Muscle layer of duodenum (tissue), 2 donors: ENCODE results near the gene COLEC12.
A peak's percentile ranks its signal among the peaks of the same experiment; 100 is the strongest.

Experiments used
- H3K27ac ChIP-seq: one replicate; pipeline ENCODE4 v1.7.0; 2013; ENCODE audit warnings: mild to moderate bottlenecking, low read length
- H3K27me3 ChIP-seq: one replicate; pipeline ENCODE4 v1.7.0; 2013; ENCODE audit warnings: low read depth, mild to moderate bottlenecking, control low read depth, low read length
- H3K36me3 ChIP-seq, 2 donors: one replicate each; pipeline ENCODE4 v1.7.0; 2013; ENCODE audit warnings: low read length in 2 of 2, control low read depth in 1 of 2, mild to moderate bottlenecking in 1 of 2; ENCODE audit not compliant: insufficient read depth in 2 of 2, control insufficient read depth in 1 of 2
- H3K4me1 ChIP-seq, 2 donors: one replicate each; pipeline ENCODE4 v1.7.0; 2013; ENCODE audit warnings: low read length in 2 of 2, mild to moderate bottlenecking in 2 of 2, control low read depth in 1 of 2, moderate library complexity in 1 of 2; ENCODE audit not compliant: insufficient read depth in 2 of 2, control insufficient read depth in 1 of 2
- H3K4me3 ChIP-seq, 2 donors: one replicate each; pipeline ENCODE4 v1.7.0; 2013; ENCODE audit warnings: low read length in 2 of 2, low read depth in 1 of 2, mild to moderate bottlenecking in 1 of 2
- H3K9me3 ChIP-seq, 2 donors: one replicate each; pipeline ENCODE4 v1.7.0; 2013; ENCODE audit warnings: low read length in 2 of 2, control low read depth in 1 of 2, mild to moderate bottlenecking in 1 of 2; ENCODE audit not compliant: control insufficient read depth in 1 of 2
- donor health status: healthy.

COLEC12 gene

DNA sequence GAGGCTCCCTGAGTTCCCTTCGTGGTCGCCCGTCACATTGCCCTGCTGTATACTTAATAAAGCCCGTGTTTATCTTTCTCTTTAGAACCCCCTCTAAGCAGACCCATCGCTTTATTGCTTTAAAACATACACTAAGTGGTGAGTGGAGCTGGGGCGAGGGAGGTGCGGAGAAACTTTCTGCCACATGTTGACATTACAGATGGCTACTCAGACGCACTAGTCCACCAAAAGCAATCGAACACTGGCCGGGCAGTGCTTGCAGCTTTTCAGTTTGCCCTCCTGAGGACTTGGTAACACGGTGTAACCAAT is 859 bp upstream of the COLEC12 start:
- H3K27ac ChIP-seq: no peak overlapping the region
- H3K36me3 ChIP-seq: no peaks in the 10 kb centered on the region
- H3K27me3 ChIP-seq: peaks cover 8% of the 10 kb centered on the region
- no peaks in the 10 kb centered on the region for H3K9me3 ChIP-seq
- no peak overlapping the region for H3K4me3 ChIP-seq
- peaks cover 0 to 19% of the 10 kb centered on the region in 2 donors for H3K4me1 ChIP-seq

DNA sequence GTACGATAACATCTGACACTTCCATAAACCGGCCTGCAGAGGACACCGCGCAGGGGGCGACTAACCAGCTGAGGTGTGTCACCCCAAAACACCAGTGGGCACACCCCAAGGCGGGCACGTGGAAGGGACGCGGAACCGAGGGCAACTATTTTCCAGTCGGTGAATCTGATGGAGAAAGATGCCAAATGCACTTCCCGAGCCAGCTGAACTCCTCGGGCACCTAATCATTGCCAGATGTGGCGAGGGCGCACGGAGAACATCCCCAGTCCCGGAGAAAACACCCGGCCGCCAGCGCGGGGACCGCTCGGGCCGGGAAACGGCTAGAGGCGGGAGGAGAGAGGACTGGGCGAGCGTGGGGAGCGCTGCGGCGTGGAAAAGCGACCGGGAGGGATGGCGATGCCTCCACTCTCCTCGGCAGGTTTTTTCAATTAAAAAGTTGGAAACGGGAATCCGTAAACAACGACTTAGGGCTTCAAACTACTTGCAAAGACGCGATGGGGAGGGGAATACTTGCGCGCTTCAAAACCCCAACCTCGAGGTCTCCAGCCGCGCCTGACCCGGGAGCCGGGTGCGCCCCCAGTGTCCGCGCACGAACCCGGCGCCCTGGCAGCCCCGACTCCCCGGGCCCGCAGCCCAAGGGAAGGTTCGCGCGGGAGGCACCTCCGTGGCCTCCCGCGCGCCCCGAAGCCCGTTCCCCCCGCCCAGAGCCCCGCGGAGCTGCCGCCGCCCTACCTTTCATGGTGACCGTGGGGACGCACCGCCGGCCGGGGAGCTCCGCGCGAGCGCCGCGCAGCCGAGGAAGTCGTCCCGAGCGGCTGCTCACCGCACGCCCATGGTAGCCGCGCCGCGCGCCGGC is 497 bp downstream of the COLEC12 start:
- no peaks in the 10 kb centered on the region for H3K36me3 ChIP-seq
- H3K4me1 ChIP-seq: peaks cover 0 to 19% of the 10 kb centered on the region in 2 donors
- H3K4me3 ChIP-seq: peak overlapping the region; percentile 59 to 71
- peaks cover 8% of the 10 kb centered on the region for H3K27me3 ChIP-seq
- H3K9me3 ChIP-seq: no peaks in the 10 kb centered on the region
- no peak overlapping the region for H3K27ac ChIP-seq

DNA sequence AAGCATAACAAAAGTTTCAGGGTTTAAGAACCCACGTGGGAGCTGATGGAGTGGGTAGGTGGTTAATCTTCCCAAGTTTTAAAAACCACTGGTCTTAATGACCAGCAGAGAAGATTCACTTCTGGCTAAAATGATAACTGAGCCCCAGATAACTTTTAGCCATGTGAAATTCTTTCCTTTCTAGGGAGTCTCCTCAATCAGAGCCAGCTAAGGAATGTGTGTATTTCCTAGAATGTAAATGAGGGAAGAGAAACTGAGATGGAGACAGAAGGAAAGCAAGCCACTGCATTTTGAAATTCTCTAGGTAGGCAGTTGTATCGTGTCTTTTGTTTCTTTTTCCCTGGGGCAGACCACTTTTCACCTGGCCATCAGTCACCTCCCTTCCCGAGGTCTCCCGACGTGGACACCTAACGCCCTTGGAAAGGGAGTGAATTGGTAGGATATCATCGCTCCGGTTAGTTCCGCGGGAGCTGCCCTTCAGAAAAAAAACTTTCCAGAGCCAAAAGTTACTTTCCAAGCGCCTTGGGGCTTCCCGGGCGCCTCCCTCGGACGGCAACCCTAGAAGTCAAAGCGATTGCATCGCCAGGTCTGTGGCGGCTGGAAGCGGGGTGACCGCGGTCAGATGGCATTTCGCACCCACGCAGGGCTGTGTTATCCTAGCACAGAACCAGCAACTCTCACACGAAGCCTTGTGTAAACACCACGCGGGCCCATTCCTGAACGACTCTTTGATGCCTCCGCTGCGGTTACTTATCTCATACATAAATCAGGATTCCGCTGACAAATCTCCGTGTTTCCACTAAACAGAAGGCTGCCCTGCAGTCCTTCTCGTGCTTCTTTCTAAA is 1.3 kb downstream of the COLEC12 start:
- Histone ChIP-seq H3K27me3 (peaks cover 8% of the 10 kb centered on the region), H3K4me1 (peaks cover 0 to 19% of the 10 kb centered on the region in 2 donors), H3K4me3 (peak overlapping the region; percentile 59 to 71), H3K36me3 (no peaks in the 10 kb centered on the region), H3K27ac (no peak overlapping the region), H3K9me3 (no peaks in the 10 kb centered on the region)

DNA sequence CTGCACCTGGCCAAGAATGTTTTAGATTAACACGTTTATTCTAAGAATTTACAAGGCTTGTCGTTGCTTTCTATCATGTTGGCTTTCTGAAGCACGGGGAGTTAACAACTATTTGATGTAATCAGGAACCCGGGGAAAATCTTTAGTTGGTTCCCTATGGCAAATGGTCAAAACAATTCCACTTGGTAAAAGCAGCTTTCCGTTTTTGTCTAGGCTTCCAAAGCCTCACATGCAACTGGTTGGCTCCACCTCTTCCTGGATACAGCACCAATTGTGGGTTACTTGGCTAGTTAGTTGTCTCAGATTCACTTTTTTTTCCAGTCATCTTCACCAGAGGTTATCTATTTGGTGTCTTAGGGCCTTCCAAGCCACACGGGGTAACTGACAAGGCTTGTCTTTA is 2.8 kb downstream of the COLEC12 start:
- peaks cover 0 to 19% of the 10 kb centered on the region in 2 donors for H3K4me1 ChIP-seq
- H3K27me3 ChIP-seq: peaks cover 8% of the 10 kb centered on the region
- no peak overlapping the region for H3K27ac ChIP-seq
- no peak overlapping the region for H3K4me3 ChIP-seq
- no peaks in the 10 kb centered on the region for H3K9me3 ChIP-seq
- no peaks in the 10 kb centered on the region for H3K36me3 ChIP-seq

DNA sequence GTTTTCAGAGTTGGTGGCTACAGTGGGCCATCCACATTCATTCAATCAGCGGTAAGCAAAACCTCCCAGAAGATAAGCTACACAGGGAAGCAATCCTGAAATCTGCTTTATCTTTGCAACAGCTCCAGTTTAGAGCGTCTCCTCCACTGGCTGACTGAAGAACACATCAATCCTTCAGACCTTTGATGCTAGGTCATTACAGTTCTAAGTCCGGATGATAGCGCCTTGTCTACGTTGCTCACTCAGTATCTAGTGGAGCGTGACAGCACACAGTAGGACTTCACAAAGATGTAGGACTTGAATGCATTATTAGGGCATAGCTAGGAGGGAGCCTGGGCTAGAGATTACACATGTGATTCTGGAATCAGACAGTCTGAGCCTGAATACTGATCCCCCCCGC is 5.0 kb downstream of the COLEC12 start:
- Histone ChIP-seq H3K4me1 (peaks cover 6 to 16% of the 10 kb centered on the region in 2 donors), H3K36me3 (no peaks in the 10 kb centered on the region), H3K27ac (no peak overlapping the region), H3K9me3 (no peaks in the 10 kb centered on the region), H3K27me3 (peaks cover 8% of the 10 kb centered on the region), H3K4me3 (no peak overlapping the region)

DNA sequence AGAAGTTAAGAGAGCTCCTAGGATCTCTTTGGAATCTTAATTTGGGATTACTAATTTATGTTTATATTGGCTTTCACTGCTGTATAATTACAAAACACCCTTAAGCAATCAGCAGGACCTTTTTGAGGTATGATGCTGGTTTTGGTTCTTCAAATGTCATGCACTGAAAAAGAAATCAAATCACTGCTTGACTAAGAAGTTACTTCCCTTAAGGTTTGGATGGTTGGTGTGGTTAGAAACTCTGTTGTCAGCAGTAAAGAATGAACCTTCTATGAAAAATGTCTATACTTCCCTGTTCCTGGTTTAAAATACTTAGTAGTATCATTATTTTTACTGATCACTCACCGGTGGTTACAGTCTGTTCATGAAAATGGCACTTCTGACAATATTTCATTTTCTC is 5.5 kb downstream of the COLEC12 start:
- Histone ChIP-seq H3K36me3 (no peaks in the 10 kb centered on the region), H3K4me1 (peaks cover 6 to 16% of the 10 kb centered on the region in 2 donors), H3K27me3 (peaks cover 8% of the 10 kb centered on the region), H3K9me3 (no peaks in the 10 kb centered on the region), H3K27ac (no peak overlapping the region), H3K4me3 (no peak overlapping the region)

DNA sequence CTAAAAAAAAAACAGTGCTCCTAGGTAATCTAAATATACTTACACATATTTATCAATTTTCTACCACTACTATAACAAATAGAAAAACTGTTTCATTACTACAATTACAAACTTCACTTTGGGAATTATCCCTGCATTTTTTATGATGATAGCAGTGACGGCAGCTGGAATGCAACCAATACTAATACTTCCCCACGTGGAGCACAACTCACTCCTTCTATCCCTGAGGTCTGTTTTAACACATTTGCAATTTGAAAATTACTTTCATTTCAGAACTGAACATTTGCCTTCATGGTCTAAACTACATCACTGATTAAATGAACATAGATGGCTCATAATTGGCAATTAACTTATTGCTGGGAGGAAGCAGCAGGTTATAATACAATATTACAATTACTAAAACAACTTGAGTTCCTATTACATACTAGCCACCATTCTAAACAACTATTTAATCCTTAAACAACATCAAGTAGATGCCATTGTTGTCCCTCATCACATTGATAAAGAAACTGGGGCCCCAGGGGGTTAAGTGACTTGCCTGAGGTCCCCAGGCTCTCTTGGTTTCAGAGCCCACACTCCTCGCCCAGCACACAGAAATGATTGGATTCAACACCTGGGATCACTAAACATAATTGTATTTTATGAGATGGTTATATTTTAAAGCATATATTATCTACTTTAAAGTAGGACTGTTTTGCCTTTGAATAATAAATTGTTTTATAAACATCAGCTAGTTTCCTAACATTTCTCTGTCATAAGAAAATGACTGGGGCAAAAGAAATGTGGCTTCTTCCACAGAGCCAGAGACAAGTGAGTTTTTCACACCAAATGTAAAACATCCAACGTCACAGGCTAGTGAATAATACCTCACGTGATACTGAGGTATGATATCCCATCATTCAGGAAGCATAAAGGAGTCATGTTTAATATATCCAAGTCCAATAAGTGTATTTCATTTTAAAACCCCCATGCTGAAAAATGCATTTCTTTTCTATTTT is 6.2 kb downstream of the COLEC12 start:
- peaks cover 6 to 16% of the 10 kb centered on the region in 2 donors for H3K4me1 ChIP-seq
- H3K9me3 ChIP-seq: no peaks in the 10 kb centered on the region
- no peaks in the 10 kb centered on the region for H3K36me3 ChIP-seq
- no peak overlapping the region for H3K27ac ChIP-seq
- H3K4me3 ChIP-seq: no peak overlapping the region
- peaks cover 4% of the 10 kb centered on the region for H3K27me3 ChIP-seq

DNA sequence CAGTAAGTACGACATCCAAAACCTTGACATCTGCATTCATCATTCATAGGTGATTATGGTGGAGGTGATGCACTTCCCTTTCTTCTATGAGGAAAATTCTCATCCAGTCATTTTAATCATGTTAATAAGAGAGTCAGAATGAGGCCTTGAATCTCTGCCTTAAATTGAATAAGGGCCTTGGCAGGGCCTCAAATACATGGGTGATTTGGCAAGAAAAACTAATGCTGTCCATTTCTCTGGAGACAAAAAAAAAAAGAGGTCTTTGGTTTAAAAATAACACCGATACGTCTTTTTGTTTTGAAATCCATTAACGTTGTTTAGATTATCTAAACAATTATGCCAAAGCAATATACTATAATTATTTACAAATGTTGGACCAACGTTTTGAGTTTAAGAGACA is 8.1 kb downstream of the COLEC12 start:
- Histone ChIP-seq H3K4me3 (no peak overlapping the region), H3K27ac (no peak overlapping the region), H3K36me3 (no peaks in the 10 kb centered on the region), H3K9me3 (no peaks in the 10 kb centered on the region), H3K4me1 (peaks cover 6 to 11% of the 10 kb centered on the region in 2 donors), H3K27me3 (no peaks in the 10 kb centered on the region)

DNA sequence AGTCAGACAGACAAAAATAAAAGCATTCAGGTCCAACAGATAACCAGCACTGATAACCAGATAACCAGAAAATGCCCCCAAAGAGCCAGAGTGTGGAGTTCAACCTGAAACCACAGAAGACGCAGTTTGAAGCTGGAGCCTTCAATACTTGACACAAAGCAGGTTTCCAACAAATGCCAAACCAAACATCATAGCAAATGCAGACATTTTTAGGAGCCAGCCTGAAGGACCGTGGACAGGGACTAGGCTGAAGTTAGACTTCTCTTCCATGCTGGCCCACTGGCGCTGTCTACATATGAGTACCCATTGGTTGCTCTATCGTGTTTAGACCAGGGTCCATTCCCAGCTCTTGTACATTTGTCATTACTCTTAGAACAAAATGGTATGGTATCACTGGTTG is 9.9 kb downstream of the COLEC12 start:
- Histone ChIP-seq H3K9me3 (no peaks in the 10 kb centered on the region), H3K27ac (no peak overlapping the region), H3K4me1 (peaks cover 6 to 11% of the 10 kb centered on the region in 2 donors), H3K36me3 (no peaks in the 10 kb centered on the region), H3K4me3 (no peak overlapping the region), H3K27me3 (no peaks in the 10 kb centered on the region)

DNA sequence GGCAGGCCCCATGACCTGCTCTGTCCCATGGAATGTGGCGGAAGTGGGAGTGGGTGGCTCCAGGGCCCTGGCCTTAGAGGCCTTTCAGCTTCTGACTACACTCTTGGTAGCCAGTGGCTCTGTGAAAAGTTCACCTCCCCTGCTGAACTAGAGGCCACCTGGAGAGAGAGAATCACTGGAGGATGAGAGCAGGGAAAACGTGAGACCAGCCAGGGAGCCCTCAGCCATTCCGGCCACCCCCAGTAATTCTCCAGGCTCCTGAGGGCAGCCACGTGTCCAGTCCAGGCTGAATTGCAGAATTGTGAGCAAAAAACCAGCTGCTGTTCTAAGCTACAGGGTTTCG is 10.5 kb downstream of the COLEC12 start:
- Histone ChIP-seq H3K9me3 (no peaks in the 10 kb centered on the region), H3K36me3 (no peaks in the 10 kb centered on the region), H3K27ac (no peak overlapping the region), H3K4me3 (no peak overlapping the region), H3K4me1 (peaks cover 6 to 11% of the 10 kb centered on the region in 2 donors), H3K27me3 (no peaks in the 10 kb centered on the region)
